SW 1271 (cell line): ENCODE data around the gene CYSTM1.
"Not testable (repeated sequence)": the region's sequence is repeated elsewhere in the genome, so short reads cannot be mapped to it uniquely, and the experiment has no call there.

Experiments used
- DNase-seq, 2 experiments: peaks; one replicate each; lab custom pipeline; 2025; lab: John Stamatoyannopoulos, UW

The CYSTM1 gene

GRCh38 chr5:140150201-140150600 is 24.8 kb upstream of the CYSTM1 start:
- no peak for DNase-seq

GRCh38 chr5:140151144-140152021 is 23.6 kb upstream of the CYSTM1 start:
- no peak for DNase-seq

GRCh38 chr5:140152022-140152999 is 22.7 kb upstream of the CYSTM1 start:
- DNase-seq = no peak

GRCh38 chr5:140153255-140153654 is 21.7 kb upstream of the CYSTM1 start:
- DNase-seq = no peak

GRCh38 chr5:140153905-140154304 is 21.1 kb upstream of the CYSTM1 start:
- no peak for DNase-seq

GRCh38 chr5:140154710-140155381 is 20.1 kb upstream of the CYSTM1 start:
- DNase-seq = not testable (repeated sequence)

- peak; percentile 26 to 80 for DNase-seq
Measured at GRCh38 chr5:140157032-140157781, 17.8 kb upstream of the CYSTM1 start.

GRCh38 chr5:140159014-140159927 is 15.7 kb upstream of the CYSTM1 start:
- no peak for DNase-seq

- no peak for DNase-seq
Measured at GRCh38 chr5:140162275-140162674, 12.7 kb upstream of the CYSTM1 start.

GRCh38 chr5:140162781-140163180 is 12.2 kb upstream of the CYSTM1 start:
- DNase-seq = no peak

- no peak for DNase-seq
Measured at GRCh38 chr5:140165101-140165922, 9.7 kb upstream of the CYSTM1 start.

GRCh38 chr5:140165923-140166270 is 9.1 kb upstream of the CYSTM1 start:
- no peak for DNase-seq

- no peak for DNase-seq
Measured at GRCh38 chr5:140166911-140167310, 8.1 kb upstream of the CYSTM1 start.

- no peak for DNase-seq
Measured at GRCh38 chr5:140168371-140168770, 6.6 kb upstream of the CYSTM1 start.

- peak in 1 of 2 experiments; percentile 45 for DNase-seq
Measured at GRCh38 chr5:140169410-140169809, 5.6 kb upstream of the CYSTM1 start.

GRCh38 chr5:140172483-140172882 is 2.5 kb upstream of the CYSTM1 start:
- no peak for DNase-seq

- no peak for DNase-seq
Measured at GRCh38 chr5:140174014-140174413, 974 bp upstream of the CYSTM1 start.

- peak; percentile 44 to 67 for DNase-seq
Measured at GRCh38 chr5:140175367-140176030, 511 bp downstream of the CYSTM1 start.

GRCh38 chr5:140176031-140176387 is 1.0 kb downstream of the CYSTM1 start:
- DNase-seq = no peak
